Astrocyte (in vitro differentiated cells and primary cell): ENCODE data around the gene SYT7. TPM values are rescaled to one million over a fixed set of nuclear protein-coding genes. Genes with fewer than 3 reads are reported as not detected.

ENCODE experiments used
- DNase-seq: peaks from one replicate; pipeline ENCODE4 v3.0.0-alpha.2; 2010; ENCODE audit warnings: low read depth
- FAIRE-seq: peaks from 2 replicates; lab custom pipeline; 2011; peaks lifted over from hg19 to GRCh38; lab: Jason Lieb, UNC
- H2AFZ ChIP-seq: 2 replicates; pipeline ENCODE4 v1.6.0; 2012; ENCODE audit warnings: low read depth, low read length, inconsistent platforms
- H3K27ac ChIP-seq: 2 replicates; pipeline ENCODE4 v1.5.1; 2011; ENCODE audit warnings: low read depth, low read length, inconsistent platforms
- H3K27me3 ChIP-seq: 2 replicates; pipeline ENCODE4 v1.6.0; 2011; ENCODE audit warnings: low read length, inconsistent platforms; ENCODE audit not compliant: insufficient read depth
- H3K36me3 ChIP-seq: 2 replicates; pipeline ENCODE4 v1.5.1; 2011; ENCODE audit warnings: low read length, inconsistent platforms; ENCODE audit not compliant: insufficient read depth
- H3K4me1 ChIP-seq: 2 replicates; pipeline ENCODE4 v1.5.1; 2011; ENCODE audit warnings: low read length, inconsistent platforms; ENCODE audit not compliant: insufficient read depth
- H3K4me2 ChIP-seq: 2 replicates; pipeline ENCODE4 v1.6.0; 2012; ENCODE audit warnings: low read length, inconsistent platforms
- H3K4me3 ChIP-seq: 2 replicates; pipeline ENCODE4 v1.5.1; 2011; ENCODE audit warnings: low read depth, mild to moderate bottlenecking, low read length, inconsistent platforms; ENCODE audit not compliant: insufficient read depth
- H3K79me2 ChIP-seq: 2 replicates; pipeline ENCODE4 v1.6.0; 2012; ENCODE audit warnings: mild to moderate bottlenecking, low read length, inconsistent platforms; ENCODE audit not compliant: insufficient read depth
- H3K9ac ChIP-seq: 2 replicates; pipeline ENCODE4 v1.6.0; 2012; ENCODE audit warnings: mild to moderate bottlenecking, low read length, inconsistent platforms
- H3K9me3 ChIP-seq: 2 replicates; pipeline ENCODE4 v1.5.1; 2012; ENCODE audit warnings: low read depth, mild to moderate bottlenecking, low read length, inconsistent platforms; ENCODE audit not compliant: insufficient read depth
- H4K20me1 ChIP-seq: 2 replicates; pipeline ENCODE4 v1.6.0; 2012; ENCODE audit warnings: low read length, inconsistent platforms; ENCODE audit not compliant: insufficient read depth
- H3K27ac Mint-ChIP-seq: one replicate; pipeline ENCODE4 v1.8.0; 2021; ENCODE audit warnings: mild to moderate bottlenecking, mixed read lengths; ENCODE audit not compliant: unreplicated experiment
- H3K27me3 Mint-ChIP-seq: one replicate; pipeline ENCODE4 v1.8.0; 2021; ENCODE audit warnings: low read depth, mixed read lengths; ENCODE audit not compliant: unreplicated experiment
- H3K36me3 Mint-ChIP-seq: one replicate; pipeline ENCODE4 v1.8.0; 2021; ENCODE audit warnings: low read depth, mixed read lengths; ENCODE audit not compliant: unreplicated experiment
- H3K4me1 Mint-ChIP-seq: one replicate; pipeline ENCODE4 v1.8.0; 2021; ENCODE audit warnings: low read depth, mixed read lengths; ENCODE audit not compliant: unreplicated experiment
- H3K4me3 Mint-ChIP-seq: one replicate; pipeline ENCODE4 v1.8.0; 2021; ENCODE audit warnings: mild to moderate bottlenecking, moderate library complexity, mixed read lengths; ENCODE audit not compliant: unreplicated experiment
- H3K9me3 Mint-ChIP-seq: one replicate; pipeline ENCODE4 v1.8.0; 2021; ENCODE audit warnings: mild to moderate bottlenecking, mixed read lengths; ENCODE audit not compliant: unreplicated experiment
- CTCF ChIP-seq: IDR thresholded peaks from 2 replicates; pipeline ENCODE4 v1.5.1; 2011; ENCODE audit warnings: low read depth, mild to moderate bottlenecking, inconsistent platforms, low read length, moderate library complexity; ENCODE audit not compliant: insufficient read depth
- EZH2 ChIP-seq: IDR thresholded peaks from 2 replicates; pipeline ENCODE4 v1.6.1; 2012; ENCODE audit warnings: mild to moderate bottlenecking, low read length, inconsistent platforms; ENCODE audit not compliant: insufficient read depth
- total RNA-seq: library from RNA; stranded (reverse); gene quantifications from 2 replicates; pipeline ENCODE4 v1.2.1, GENCODE V29; 2021

Gene SYT7
- total RNA-seq, 1 donor from 2014 or later, result 3.7 TPM

GRCh38 chr11:61586792-61587430 is 6.0 kb upstream of the SYT7 start:
- Mint-ChIP-seq H3K27ac (no peak overlapping the region), H3K27me3 (peaks cover 64% of the 10 kb centered on the region), H3K36me3 (peaks cover 2% of the 10 kb centered on the region), H3K9me3 (no peaks in the 10 kb centered on the region), H3K4me3 (no peak overlapping the region), H3K4me1 (peaks cover 12% of the 10 kb centered on the region)
- Histone ChIP-seq H3K9me3 (no peaks in the 10 kb centered on the region), H2AFZ (peak overlapping the region; percentile 41), H3K27me3 (peaks cover 34% of the 10 kb centered on the region), H3K4me1 (peaks cover 6% of the 10 kb centered on the region), H3K27ac (no peak overlapping the region), H4K20me1 (peaks cover 5% of the 10 kb centered on the region), H3K4me2 (peak overlapping the region; percentile 81), H3K36me3 (no peaks in the 10 kb centered on the region), H3K9ac (no peak overlapping the region), H3K79me2 (no peaks in the 10 kb centered on the region), H3K4me3 (no peak overlapping the region)
- TF ChIP-seq CTCF (no peak), EZH2 (no peak)
- DNase-seq (no peak), FAIRE-seq (no peak)

GRCh38 chr11:61585115-61585514 is 4.2 kb upstream of the SYT7 start:
- Mint-ChIP-seq H3K27me3 (peaks cover 54% of the 10 kb centered on the region), H3K4me1 (peaks cover 12% of the 10 kb centered on the region), H3K4me3 (no peak overlapping the region), H3K36me3 (peaks cover 3% of the 10 kb centered on the region), H3K9me3 (no peaks in the 10 kb centered on the region), H3K27ac (no peak overlapping the region)
- Histone ChIP-seq H3K27me3 (peaks cover 24% of the 10 kb centered on the region), H3K9me3 (no peaks in the 10 kb centered on the region), H2AFZ (no peak overlapping the region), H3K9ac (no peak overlapping the region), H3K79me2 (no peaks in the 10 kb centered on the region), H3K27ac (no peak overlapping the region), H3K36me3 (no peaks in the 10 kb centered on the region), H3K4me2 (no peak overlapping the region), H3K4me3 (no peak overlapping the region), H4K20me1 (peaks cover 5% of the 10 kb centered on the region), H3K4me1 (peaks cover 6% of the 10 kb centered on the region)
- DNase-seq (no peak), FAIRE-seq (no peak)
- TF ChIP-seq CTCF, result no peak
- no peak for TF ChIP-seq EZH2

GRCh38 chr11:61581931-61582330 is 1.1 kb upstream of the SYT7 start:
- Histone ChIP-seq H3K9ac (no peak overlapping the region), H3K4me2 (no peak overlapping the region), H3K9me3 (no peaks in the 10 kb centered on the region), H2AFZ (no peak overlapping the region), H4K20me1 (peaks cover 10% of the 10 kb centered on the region), H3K79me2 (no peaks in the 10 kb centered on the region), H3K27me3 (peaks cover 38% of the 10 kb centered on the region), H3K4me1 (peaks cover under 1% of the 10 kb centered on the region), H3K4me3 (no peak overlapping the region), H3K27ac (no peak overlapping the region), H3K36me3 (no peaks in the 10 kb centered on the region)
- DNase-seq, result no peak
- peak overlapping the region; percentile 79 for H3K4me3 Mint-ChIP-seq
- peaks cover 71% of the 10 kb centered on the region for H3K27me3 Mint-ChIP-seq
- no peak for FAIRE-seq
- no peak overlapping the region for H3K27ac Mint-ChIP-seq
- peaks cover 1% of the 10 kb centered on the region for H3K36me3 Mint-ChIP-seq
- TF ChIP-seq CTCF (no peak), EZH2 (no peak)
- H3K4me1 Mint-ChIP-seq, result peaks cover 6% of the 10 kb centered on the region
- H3K9me3 Mint-ChIP-seq, result no peaks in the 10 kb centered on the region
